ENCODE results near the gene SETBP1.

The SETBP1 gene

GRCh38 chr18:44779753-44780292 is 99.1 kb downstream of the SETBP1 start:
- no peaks in the 10 kb centered on the region for H3K27me3 ChIP-seq (ENCODE audit: insufficient read depth, insufficient read length)
- no peaks in the 10 kb centered on the region for H3K9me3 ChIP-seq (ENCODE audit: insufficient read depth, low read length)
- H3K4me3 ChIP-seq (ENCODE audit: insufficient read length, low read depth): no peak overlapping the region
- TF ChIP-seq ZNF274 (IDR thresholded peaks at IDR 0.05; ENCODE audit: low read depth, low read length) (no peak), SUZ12 (IDR thresholded peaks at IDR 0.05; ENCODE audit: extremely low read depth, insufficient read depth, insufficient read length) (no peak), YY1 (IDR thresholded peaks at IDR 0.05; ENCODE audit: insufficient read depth, insufficient read length) (no peak)
- no peaks in the 10 kb centered on the region for H3K36me3 ChIP-seq (ENCODE audit: insufficient read depth, insufficient read length, low read length)
- DNase-seq (ENCODE audit: low read depth, low spot score): no peak
- no peaks in the 10 kb centered on the region for H3K4me1 ChIP-seq (ENCODE audit: insufficient read depth, insufficient read length)
- H3K9ac ChIP-seq (ENCODE audit: insufficient read length, low read depth): no peak overlapping the region

GRCh38 chr18:44781886-44782285 is 101.2 kb downstream of the SETBP1 start:
- DNase-seq (ENCODE audit: low read depth, low spot score): peak; percentile 11
- no peaks in the 10 kb centered on the region for H3K36me3 ChIP-seq (ENCODE audit: insufficient read depth, insufficient read length, low read length)
- TF ChIP-seq YY1 (IDR thresholded peaks at IDR 0.05; ENCODE audit: insufficient read depth, insufficient read length) (no peak), SUZ12 (IDR thresholded peaks at IDR 0.05; ENCODE audit: extremely low read depth, insufficient read depth, insufficient read length) (no peak), ZNF274 (IDR thresholded peaks at IDR 0.05; ENCODE audit: low read depth, low read length) (no peak)
- no peaks in the 10 kb centered on the region for H3K27me3 ChIP-seq (ENCODE audit: insufficient read depth, insufficient read length)
- no peak overlapping the region for H3K9ac ChIP-seq (ENCODE audit: insufficient read length, low read depth)
- no peaks in the 10 kb centered on the region for H3K4me1 ChIP-seq (ENCODE audit: insufficient read depth, insufficient read length)
- H3K9me3 ChIP-seq (ENCODE audit: insufficient read depth, low read length): no peaks in the 10 kb centered on the region
- H3K4me3 ChIP-seq (ENCODE audit: insufficient read length, low read depth): no peak overlapping the region

GRCh38 chr18:44782617-44783016 is 101.9 kb downstream of the SETBP1 start:
- no peak for TF ChIP-seq SUZ12 (IDR thresholded peaks at IDR 0.05; ENCODE audit: extremely low read depth, insufficient read depth, insufficient read length)
- DNase-seq (ENCODE audit: low read depth, low spot score): no peak
- no peaks in the 10 kb centered on the region for H3K27me3 ChIP-seq (ENCODE audit: insufficient read depth, insufficient read length)
- no peaks in the 10 kb centered on the region for H3K36me3 ChIP-seq (ENCODE audit: insufficient read depth, insufficient read length, low read length)
- H3K4me3 ChIP-seq (ENCODE audit: insufficient read length, low read depth): no peak overlapping the region
- H3K9me3 ChIP-seq (ENCODE audit: insufficient read depth, low read length): no peaks in the 10 kb centered on the region
- no peaks in the 10 kb centered on the region for H3K4me1 ChIP-seq (ENCODE audit: insufficient read depth, insufficient read length)
- H3K9ac ChIP-seq (ENCODE audit: insufficient read length, low read depth): no peak overlapping the region

- H3K9me3 ChIP-seq (ENCODE audit: insufficient read depth, low read length): no peaks in the 10 kb centered on the region
- no peak overlapping the region for H3K9ac ChIP-seq (ENCODE audit: insufficient read length, low read depth)
- H3K4me1 ChIP-seq (ENCODE audit: insufficient read depth, insufficient read length): no peaks in the 10 kb centered on the region
- no peak overlapping the region for H3K4me3 ChIP-seq (ENCODE audit: insufficient read length, low read depth)
- no peaks in the 10 kb centered on the region for H3K27me3 ChIP-seq (ENCODE audit: insufficient read depth, insufficient read length)
- no peaks in the 10 kb centered on the region for H3K36me3 ChIP-seq (ENCODE audit: insufficient read depth, insufficient read length, low read length)
- TF ChIP-seq ZNF274 (IDR thresholded peaks at IDR 0.05; ENCODE audit: low read depth, low read length): no peak
- TF ChIP-seq SUZ12 (IDR thresholded peaks at IDR 0.05; ENCODE audit: extremely low read depth, insufficient read depth, insufficient read length): no peak
- no peak for TF ChIP-seq YY1 (IDR thresholded peaks at IDR 0.05; ENCODE audit: insufficient read depth, insufficient read length)
- DNase-seq (ENCODE audit: low read depth, low spot score): no peak
These were observed 102.7 kb downstream of the SETBP1 start for GRCh38 chr18:44783371-44783770.

- H3K27me3 ChIP-seq (ENCODE audit: insufficient read depth, insufficient read length): no peaks in the 10 kb centered on the region
- no peak overlapping the region for H3K4me3 ChIP-seq (ENCODE audit: insufficient read length, low read depth)
- H3K9me3 ChIP-seq (ENCODE audit: insufficient read depth, low read length): no peaks in the 10 kb centered on the region
- H3K9ac ChIP-seq (ENCODE audit: insufficient read length, low read depth): no peak overlapping the region
- DNase-seq (ENCODE audit: low read depth, low spot score): no peak
- H3K4me1 ChIP-seq (ENCODE audit: insufficient read depth, insufficient read length): no peaks in the 10 kb centered on the region
- TF ChIP-seq SUZ12 (IDR thresholded peaks at IDR 0.05; ENCODE audit: extremely low read depth, insufficient read depth, insufficient read length) (no peak), YY1 (IDR thresholded peaks at IDR 0.05; ENCODE audit: insufficient read depth, insufficient read length) (no peak), ZNF274 (IDR thresholded peaks at IDR 0.05; ENCODE audit: low read depth, low read length) (no peak)
- no peaks in the 10 kb centered on the region for H3K36me3 ChIP-seq (ENCODE audit: insufficient read depth, insufficient read length, low read length)
These were observed 105.6 kb downstream of the SETBP1 start for GRCh38 chr18:44786257-44786656.

- no peaks in the 10 kb centered on the region for H3K36me3 ChIP-seq (ENCODE audit: insufficient read depth, insufficient read length, low read length)
- H3K9me3 ChIP-seq (ENCODE audit: insufficient read depth, low read length): no peaks in the 10 kb centered on the region
- TF ChIP-seq SUZ12 (IDR thresholded peaks at IDR 0.05; ENCODE audit: extremely low read depth, insufficient read depth, insufficient read length): no peak
- TF ChIP-seq ZNF274 (IDR thresholded peaks at IDR 0.05; ENCODE audit: low read depth, low read length): no peak
- H3K4me1 ChIP-seq (ENCODE audit: insufficient read depth, insufficient read length): no peaks in the 10 kb centered on the region
- H3K27me3 ChIP-seq (ENCODE audit: insufficient read depth, insufficient read length): no peaks in the 10 kb centered on the region
- no peak overlapping the region for H3K9ac ChIP-seq (ENCODE audit: insufficient read length, low read depth)
- no peak overlapping the region for H3K4me3 ChIP-seq (ENCODE audit: insufficient read length, low read depth)
- DNase-seq (ENCODE audit: low read depth, low spot score): no peak
These were observed 106.0 kb downstream of the SETBP1 start for GRCh38 chr18:44786688-44787087.

GRCh38 chr18:44788334-44788733 is 107.6 kb downstream of the SETBP1 start:
- Histone ChIP-seq H3K4me3 (ENCODE audit: insufficient read length, low read depth) (no peak overlapping the region), H3K9me3 (ENCODE audit: insufficient read depth, low read length) (no peaks in the 10 kb centered on the region), H3K9ac (ENCODE audit: insufficient read length, low read depth) (no peak overlapping the region), H3K4me1 (ENCODE audit: insufficient read depth, insufficient read length) (peaks cover 2% of the 10 kb centered on the region), H3K27me3 (ENCODE audit: insufficient read depth, insufficient read length) (no peaks in the 10 kb centered on the region), H3K36me3 (ENCODE audit: insufficient read depth, insufficient read length, low read length) (no peaks in the 10 kb centered on the region)
- no peak for DNase-seq (ENCODE audit: low read depth, low spot score)
- no peak for TF ChIP-seq SUZ12 (IDR thresholded peaks at IDR 0.05; ENCODE audit: extremely low read depth, insufficient read depth, insufficient read length)
- no peak for TF ChIP-seq ZNF274 (IDR thresholded peaks at IDR 0.05; ENCODE audit: low read depth, low read length)
- no peak for TF ChIP-seq YY1 (IDR thresholded peaks at IDR 0.05; ENCODE audit: insufficient read depth, insufficient read length)

- no peak for DNase-seq (ENCODE audit: low read depth, low spot score)
- no peaks in the 10 kb centered on the region for H3K9me3 ChIP-seq (ENCODE audit: insufficient read depth, low read length)
These were observed 109.0 kb downstream of the SETBP1 start for GRCh38 chr18:44789710-44790109.

More at GRCh38 chr18:44789710-44790109, 109.0 kb downstream of the SETBP1 start:
- Histone ChIP-seq H3K36me3 (ENCODE audit: insufficient read depth, insufficient read length, low read length) (no peaks in the 10 kb centered on the region), H3K4me1 (ENCODE audit: insufficient read depth, insufficient read length) (peaks cover 2% of the 10 kb centered on the region), H3K9ac (ENCODE audit: insufficient read length, low read depth) (no peak overlapping the region), H3K27me3 (ENCODE audit: insufficient read depth, insufficient read length) (no peaks in the 10 kb centered on the region), H3K4me3 (ENCODE audit: insufficient read length, low read depth) (no peak overlapping the region)
- TF ChIP-seq SUZ12 (IDR thresholded peaks at IDR 0.05; ENCODE audit: extremely low read depth, insufficient read depth, insufficient read length): no peak
- TF ChIP-seq ZNF274 (IDR thresholded peaks at IDR 0.05; ENCODE audit: low read depth, low read length): no peak
- no peak for TF ChIP-seq YY1 (IDR thresholded peaks at IDR 0.05; ENCODE audit: insufficient read depth, insufficient read length)
